HCT116 (cell line): ENCODE results near the gene SLC2A9. TPM values are rescaled to one million over a fixed set of nuclear protein-coding genes. Genes with fewer than 3 reads are reported as not detected.

ENCODE experiments used
- ATAC-seq: fragments of 200-7000 bp; cut with Tn5 transposase; 2 replicates; pipeline ENCODE4 v1.9.1; 2020; ENCODE audit warnings: mild to moderate bottlenecking, moderate library complexity
- BruUV-seq: library from RNA; stranded (reverse); fragments of 400-500 nt; replicated peaks from 2 replicates; lab custom pipeline; 2021; lab: Mats Ljungman, UMichigan
- CTCF ChIA-PET: fragments of 300-600 bp; sonication (Branson Sonifier 250); formaldehyde crosslinking; loops from one replicate; lab custom pipeline; 2021; ENCODE audit warnings: antibody characterized with exemption; lab: Charles Lee
- POLR2A ChIA-PET: fragments of 300-600, 350-600 bp; sonication (Branson Sonifier 250); formaldehyde crosslinking; loops from one replicate; lab custom pipeline; 2021; ENCODE audit warnings: antibody characterized with exemption; lab: Charles Lee
- RAD21 ChIA-PET, 2 experiments: fragments of 300-600 bp; sonication (Branson Sonifier 250); formaldehyde crosslinking; loops; one replicate each; lab custom pipeline; 2023; ENCODE audit warnings: low total read pairs in 2 of 2; ENCODE audit not compliant: uncharacterized antibody in 2 of 2, unreplicated experiment in 2 of 2, low non-redundant PET in 1 of 2; lab: Charles Lee
- DNase-seq: peaks from one replicate; pipeline ENCODE4 v3.0.0-alpha.2; 2010; ENCODE audit warnings: low read depth, low spot score
- H2AFZ ChIP-seq: fragments of 200-600 bp; shearing (Covaris generic), sonication (generic); 2 replicates; pipeline ENCODE4 v1.6.1; 2017; ENCODE audit warnings: low read depth, mixed run types, mixed read lengths, antibody characterized with exemption, low read length; ENCODE audit not compliant: poor library complexity, severe bottlenecking
- H3K27ac ChIP-seq: 2 replicates; pipeline ENCODE4 v1.5.1; 2012; ENCODE audit warnings: low read depth, low read length
- H3K27me3 ChIP-seq: fragments of 200-600 bp; sonication (generic); 2 replicates; pipeline ENCODE4 v1.6.1; 2016; ENCODE audit warnings: mixed run types, low read length, mixed read lengths; ENCODE audit not compliant: insufficient read depth
- H3K36me3 ChIP-seq, 2 experiments: fragments of 200-500 bp in 1 of 2; fragments of 200-600 bp in 1 of 2; sonication (Bioruptor generic) in 1 of 2; sonication (generic) in 1 of 2; 2 replicates each; pipeline versions ENCODE4 v1.5.1 to v1.6.1; 2014 to 2016; ENCODE audit warnings: low read length in 2 of 2, inconsistent platforms in 1 of 2, mixed read lengths in 1 of 2, mixed run types in 1 of 2; ENCODE audit not compliant: insufficient read depth in 2 of 2, control insufficient read depth in 1 of 2
- H3K4me1 ChIP-seq, 2 experiments: fragments of 200-600 bp in 1 of 2; sonication (generic) in 1 of 2; 2 replicates each; pipeline versions ENCODE4 v1.5.1 to v1.6.1; 2012 to 2017; ENCODE audit warnings: low read length in 2 of 2, inconsistent platforms in 1 of 2, mild to moderate bottlenecking in 1 of 2, mixed read lengths in 1 of 2, mixed run types in 1 of 2, moderate library complexity in 1 of 2; ENCODE audit not compliant: insufficient read depth in 2 of 2, control insufficient read depth in 1 of 2
- H3K4me2 ChIP-seq: fragments of 200-600 bp; sonication (generic); 2 replicates; pipeline ENCODE4 v1.6.1; 2017; ENCODE audit warnings: mixed run types, low read length, mixed read lengths
- H3K4me3 ChIP-seq, 2 experiments: fragments of 200-600 bp in 1 of 2; sonication (generic) in 1 of 2; replicated peaks in 1 of 2; 2 replicates each; pipeline ENCODE4 v1.5.1; 2011 to 2016; ENCODE audit warnings: low read length in 2 of 2, control low read depth in 1 of 2, low read depth in 1 of 2, mild to moderate bottlenecking in 1 of 2, mixed read lengths in 1 of 2, mixed run types in 1 of 2
- H3K79me2 ChIP-seq: fragments of 200-600 bp; sonication (generic); 2 replicates; pipeline ENCODE4 v1.6.1; 2017; ENCODE audit warnings: mild to moderate bottlenecking, mixed run types, low read length, moderate library complexity, mixed read lengths; ENCODE audit not compliant: insufficient read depth
- H3K9ac ChIP-seq: fragments of 200-600 bp; sonication (generic); 2 replicates; pipeline ENCODE4 v1.6.1; 2016; ENCODE audit warnings: low read length, mixed read lengths
- H3K9me2 ChIP-seq: fragments of 200-600 bp; sonication (generic), shearing (Covaris generic); 2 replicates; pipeline ENCODE4 v1.6.1; 2017; ENCODE audit warnings: mixed run types, mild to moderate bottlenecking, moderate library complexity; ENCODE audit not compliant: insufficient read depth
- H3K9me3 ChIP-seq, 2 experiments: fragments of 200-500 bp in 1 of 2; fragments of 200-600 bp in 1 of 2; sonication (Bioruptor generic) in 1 of 2; sonication (generic) in 1 of 2; 2 replicates each; pipeline ENCODE4 v1.6.1; 2014 to 2017; ENCODE audit warnings: low read length in 2 of 2, mixed read lengths in 2 of 2, inconsistent platforms in 1 of 2, low read depth in 1 of 2, mild to moderate bottlenecking in 1 of 2, mixed run types in 1 of 2, moderate library complexity in 1 of 2; ENCODE audit not compliant: control insufficient read depth in 1 of 2, insufficient read depth in 1 of 2
- H4K20me1 ChIP-seq: fragments of 200-600 bp; sonication (generic), shearing (Covaris generic); 2 replicates; pipeline ENCODE4 v1.6.1; 2017; ENCODE audit warnings: mixed run types, mild to moderate bottlenecking, moderate library complexity; ENCODE audit not compliant: insufficient read depth
- CEBPB ChIP-seq: IDR thresholded peaks from 2 replicates; pipeline ENCODE4 v1.6.1; 2012; ENCODE audit warnings: low read depth
- ELF1 ChIP-seq: IDR thresholded peaks from 2 replicates; pipeline ENCODE4 v1.6.1; 2012; ENCODE audit warnings: low read depth, borderline replicate concordance
- EZH2 ChIP-seq: fragments of 200-600 bp; sonication (generic); IDR thresholded peaks from 2 replicates; pipeline ENCODE4 v1.6.1; 2017; ENCODE audit warnings: antibody characterized with exemption, mixed run types
- JUND ChIP-seq: IDR thresholded peaks from 2 replicates; pipeline ENCODE4 v1.6.1; 2012
- POLR2A ChIP-seq: IDR thresholded peaks from 2 replicates; pipeline ENCODE4 v1.7.0; 2011; ENCODE audit warnings: borderline replicate concordance; ENCODE audit not compliant: insufficient read depth, insufficient read length; ENCODE audit errors: extremely low read depth
- POLR2AphosphoS5 ChIP-seq: IDR thresholded peaks from 2 replicates; pipeline ENCODE4 v1.6.1; 2011; ENCODE audit warnings: mild to moderate bottlenecking, low read depth, low read length, moderate library complexity
- RAD21 ChIP-seq: IDR thresholded peaks from 2 replicates; pipeline ENCODE4 v1.6.1; 2012; ENCODE audit warnings: low read depth, mild to moderate bottlenecking
- SIN3A ChIP-seq: IDR thresholded peaks from 2 replicates; pipeline ENCODE4 v1.6.1; 2012; ENCODE audit warnings: low read depth
- SP1 ChIP-seq: IDR thresholded peaks from 2 replicates; pipeline ENCODE4 v1.6.1; 2012; ENCODE audit warnings: low read depth
- TCF7L2 ChIP-seq: IDR thresholded peaks from 2 replicates; pipeline ENCODE4 v1.7.0; 2011; ENCODE audit warnings: borderline replicate concordance, inconsistent platforms; ENCODE audit not compliant: insufficient read depth, insufficient read length; ENCODE audit errors: extremely low read depth
- YY1 ChIP-seq: IDR thresholded peaks from 2 replicates; pipeline ENCODE4 v1.6.1; 2011; ENCODE audit warnings: low read length, low read depth, moderate library complexity, mild to moderate bottlenecking; ENCODE audit not compliant: insufficient replicate concordance; ENCODE audit errors: extremely low read depth
- ZNF274 ChIP-seq: fragments of 200-500 bp; sonication (Bioruptor generic); IDR thresholded peaks from 2 replicates; pipeline ENCODE4 v1.6.1; 2014; ENCODE audit warnings: mild to moderate bottlenecking, low read depth, low read length, inconsistent platforms
- intact Hi-C: fragments of 100-400 bp; cut with micrococcal nuclease; formaldehyde crosslinking; loops from 2 replicates; pipeline ENCODE4 v1.10.0; 2022
- total RNA-seq: library from RNA; stranded (reverse); gene quantifications from one replicate; pipeline ENCODE4 v1.2.1, GENCODE V29; 2021; ENCODE audit not compliant: unreplicated experiment
- TF ChIP-seq, protein P1 (sequence below): IDR thresholded peaks from 2 replicates; pipeline ENCODE4 v1.6.1; 2012
- TF ChIP-seq, protein P2 (sequence below): IDR thresholded peaks from 2 replicates; pipeline ENCODE4 v1.6.1; 2011; ENCODE audit warnings: mild to moderate bottlenecking, low read length, moderate library complexity; ENCODE audit not compliant: insufficient replicate concordance; ENCODE audit errors: extremely low read depth
- TF ChIP-seq, protein P3 (sequence below), 3 experiments: fragments of 200-600 bp in 1 of 3; sonication (generic) in 1 of 3; IDR thresholded peaks in 2 of 3; conservative IDR thresholded peaks in 1 of 3; 2 replicates each; pipeline ENCODE4 v1.5.1; 2012 to 2017; ENCODE audit warnings: low read depth in 2 of 3, low read length in 2 of 3, antibody characterized with exemption in 1 of 3, borderline replicate concordance in 1 of 3, control low read depth in 1 of 3, mild to moderate bottlenecking in 1 of 3, mixed read lengths in 1 of 3, mixed run types in 1 of 3, moderate library complexity in 1 of 3; ENCODE audit not compliant: insufficient read depth in 1 of 3

SLC2A9 gene
- total RNA-seq, 1 experiment from 2014 or later = 2.2 TPM

DNA sequence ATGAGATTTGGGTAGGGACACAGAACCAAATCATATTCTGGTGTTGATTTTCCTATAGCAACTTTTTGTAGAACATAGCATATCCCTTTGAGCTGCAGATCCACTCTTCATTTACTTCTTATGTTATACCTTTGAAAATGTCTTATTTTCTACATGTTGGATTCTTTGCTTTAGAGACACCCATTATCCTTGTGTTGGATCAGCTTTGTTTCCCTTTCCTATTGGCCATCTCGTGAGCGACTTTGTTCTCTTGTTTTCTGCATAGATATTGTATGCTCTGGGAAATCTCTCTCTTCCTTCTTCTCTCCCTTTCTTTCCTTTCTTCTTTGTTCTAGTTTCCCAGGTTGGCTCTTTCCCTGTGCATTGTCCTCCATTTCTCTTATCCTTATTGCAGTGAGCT, 180.2 kb downstream of the SLC2A9 start:
- no peaks in the 10 kb centered on the region for H3K4me1 ChIP-seq
- TF ChIP-seq, protein P1, sequence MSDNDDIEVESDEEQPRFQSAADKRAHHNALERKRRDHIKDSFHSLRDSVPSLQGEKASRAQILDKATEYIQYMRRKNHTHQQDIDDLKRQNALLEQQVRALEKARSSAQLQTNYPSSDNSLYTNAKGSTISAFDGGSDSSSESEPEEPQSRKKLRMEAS = no peak
- no peak for ATAC-seq
- H3K9me3 ChIP-seq = peaks cover 0 to 5% of the 10 kb centered on the region in 2 experiments; a peak in 1 of 4 replicates
- BruUV-seq = no TSS peak
- POLR2A ChIA-PET = no interaction called here
- RAD21 ChIA-PET = no interaction called here
- no peaks in the 10 kb centered on the region for H3K9me2 ChIP-seq
- no peak overlapping the region for H3K4me2 ChIP-seq
- CTCF ChIA-PET = no interaction called here
- no peak overlapping the region for H3K9ac ChIP-seq
- intact Hi-C loops = no loop called here
- H3K27me3 ChIP-seq = peaks cover 10% of the 10 kb centered on the region; the same call in 1 of the 2 replicates
- H4K20me1 ChIP-seq = no peaks in the 10 kb centered on the region
- no peak for DNase-seq
- no peak overlapping the region for H2AFZ ChIP-seq
- no peaks in the 10 kb centered on the region for H3K79me2 ChIP-seq
- no peak overlapping the region for H3K4me3 ChIP-seq
- no peaks in the 10 kb centered on the region for H3K36me3 ChIP-seq
- H3K27ac ChIP-seq = no peak overlapping the region

DNA sequence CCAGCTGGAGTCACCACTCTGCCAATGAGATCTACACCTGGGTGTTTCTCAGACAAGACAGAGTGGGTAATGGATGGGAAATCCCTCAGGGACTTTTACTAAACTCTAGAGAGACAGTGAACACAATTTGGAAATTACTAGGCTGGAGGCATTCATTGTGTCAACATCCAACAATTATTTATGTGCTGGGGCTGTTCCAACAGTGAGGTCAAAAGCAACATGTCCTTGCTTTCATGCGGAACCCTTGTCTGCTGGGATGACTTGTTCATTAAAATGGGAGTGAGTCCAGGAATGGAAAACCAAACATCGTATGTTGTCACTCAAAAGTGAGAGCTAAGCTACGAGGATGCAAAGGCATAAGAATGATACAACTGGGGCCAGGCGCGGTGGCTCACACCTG, 185.9 kb downstream of the SLC2A9 start:
- Histone ChIP-seq H3K27me3 (peaks cover 16% of the 10 kb centered on the region; the same call in 1 of the 2 replicates), H4K20me1 (no peaks in the 10 kb centered on the region), H3K4me3 (no peak overlapping the region), H3K4me1 (no peaks in the 10 kb centered on the region), H2AFZ (no peak overlapping the region), H3K36me3 (no peaks in the 10 kb centered on the region), H3K79me2 (no peaks in the 10 kb centered on the region), H3K4me2 (no peak overlapping the region), H3K9ac (no peak overlapping the region), H3K9me3 (no peaks in the 10 kb centered on the region), H3K9me2 (no peaks in the 10 kb centered on the region), H3K27ac (no peak overlapping the region)
- CTCF ChIA-PET = no interaction called here
- intact Hi-C loops = no loop called here
- POLR2A ChIA-PET = no interaction called here
- RAD21 ChIA-PET = no interaction called here
- DNase-seq (no peak), ATAC-seq (no peak)
- no TSS peak for BruUV-seq
- TF ChIP-seq EZH2 (no peak), TCF7L2 (no peak), YY1 (no peak), ZNF274 (no peak), JUND (no peak), SIN3A (no peak), ELF1 (no peak), SP1 (no peak), POLR2AphosphoS5 (no peak), RAD21 (no peak), POLR2A (no peak), CEBPB (no peak)
- TF ChIP-seq, protein P2, sequence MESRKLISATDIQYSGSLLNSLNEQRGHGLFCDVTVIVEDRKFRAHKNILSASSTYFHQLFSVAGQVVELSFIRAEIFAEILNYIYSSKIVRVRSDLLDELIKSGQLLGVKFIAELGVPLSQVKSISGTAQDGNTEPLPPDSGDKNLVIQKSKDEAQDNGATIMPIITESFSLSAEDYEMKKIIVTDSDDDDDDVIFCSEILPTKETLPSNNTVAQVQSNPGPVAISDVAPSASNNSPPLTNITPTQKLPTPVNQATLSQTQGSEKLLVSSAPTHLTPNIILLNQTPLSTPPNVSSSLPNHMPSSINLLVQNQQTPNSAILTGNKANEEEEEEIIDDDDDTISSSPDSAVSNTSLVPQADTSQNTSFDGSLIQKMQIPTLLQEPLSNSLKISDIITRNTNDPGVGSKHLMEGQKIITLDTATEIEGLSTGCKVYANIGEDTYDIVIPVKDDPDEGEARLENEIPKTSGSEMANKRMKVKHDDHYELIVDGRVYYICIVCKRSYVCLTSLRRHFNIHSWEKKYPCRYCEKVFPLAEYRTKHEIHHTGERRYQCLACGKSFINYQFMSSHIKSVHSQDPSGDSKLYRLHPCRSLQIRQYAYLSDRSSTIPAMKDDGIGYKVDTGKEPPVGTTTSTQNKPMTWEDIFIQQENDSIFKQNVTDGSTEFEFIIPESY = no peak
- TF ChIP-seq, protein P3, sequence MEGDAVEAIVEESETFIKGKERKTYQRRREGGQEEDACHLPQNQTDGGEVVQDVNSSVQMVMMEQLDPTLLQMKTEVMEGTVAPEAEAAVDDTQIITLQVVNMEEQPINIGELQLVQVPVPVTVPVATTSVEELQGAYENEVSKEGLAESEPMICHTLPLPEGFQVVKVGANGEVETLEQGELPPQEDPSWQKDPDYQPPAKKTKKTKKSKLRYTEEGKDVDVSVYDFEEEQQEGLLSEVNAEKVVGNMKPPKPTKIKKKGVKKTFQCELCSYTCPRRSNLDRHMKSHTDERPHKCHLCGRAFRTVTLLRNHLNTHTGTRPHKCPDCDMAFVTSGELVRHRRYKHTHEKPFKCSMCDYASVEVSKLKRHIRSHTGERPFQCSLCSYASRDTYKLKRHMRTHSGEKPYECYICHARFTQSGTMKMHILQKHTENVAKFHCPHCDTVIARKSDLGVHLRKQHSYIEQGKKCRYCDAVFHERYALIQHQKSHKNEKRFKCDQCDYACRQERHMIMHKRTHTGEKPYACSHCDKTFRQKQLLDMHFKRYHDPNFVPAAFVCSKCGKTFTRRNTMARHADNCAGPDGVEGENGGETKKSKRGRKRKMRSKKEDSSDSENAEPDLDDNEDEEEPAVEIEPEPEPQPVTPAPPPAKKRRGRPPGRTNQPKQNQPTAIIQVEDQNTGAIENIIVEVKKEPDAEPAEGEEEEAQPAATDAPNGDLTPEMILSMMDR (IDR thresholded peaks at IDR 0.05 in 2 of 3, conservative IDR thresholded peaks at IDR 0.05 in 1 of 3; ENCODE audit: borderline replicate concordance in 1 of 3, insufficient read depth in 1 of 3, low read depth in 2 of 3, low read length in 2 of 3) = no peak
- TF ChIP-seq, protein P1 = no peak
